ENCODE results near the gene RPS6KA5. TPM values are rescaled to one million over a fixed set of nuclear protein-coding genes. Genes with fewer than 3 reads are reported as not detected.
"Not testable (repeated sequence)": the region's sequence is repeated elsewhere in the genome, so short reads cannot be mapped to it uniquely, and the experiment has no call there.

The RPS6KA5 gene
- total RNA-seq, 3 donors from 2014 or later, result 17.3 to 19.5 (median 19.4) TPM

DNA sequence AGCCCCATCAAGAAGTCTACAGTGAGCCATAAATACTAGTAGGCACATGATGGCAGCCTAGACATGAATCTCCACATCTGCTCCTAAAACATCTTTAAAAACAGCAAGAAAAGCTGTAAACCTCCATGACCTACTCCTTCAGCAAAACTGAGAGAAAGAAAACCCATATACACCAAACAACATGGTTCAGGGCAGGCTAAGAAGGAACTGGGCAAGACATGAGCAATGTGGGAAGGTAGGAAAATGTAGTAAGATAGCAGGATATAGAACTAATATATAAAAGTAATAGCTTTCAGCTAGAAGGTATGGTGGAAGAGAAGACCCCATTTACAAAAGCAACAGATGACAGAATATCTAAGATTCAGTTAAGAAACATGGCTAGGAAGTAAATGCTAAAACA lies 88.8 kb downstream of the RPS6KA5 start:
- Mint-ChIP-seq H3K4me1 (ENCODE audit: low read depth) (peaks cover 35% of the 10 kb centered on the region), H3K4me3 (no peak overlapping the region), H3K9me3 (no peaks in the 10 kb centered on the region), H3K27me3 (ENCODE audit: low read depth) (no peaks in the 10 kb centered on the region), H3K36me3 (ENCODE audit: insufficient read depth) (peaks cover 34% of the 10 kb centered on the region)
- DNase-seq (no peak), ATAC-seq (no peak)

- Mint-ChIP-seq H3K36me3 (ENCODE audit: insufficient read depth) (peaks cover 38% of the 10 kb centered on the region), H3K4me3 (peak overlapping the region; percentile 52), H3K27me3 (ENCODE audit: low read depth) (no peaks in the 10 kb centered on the region), H3K4me1 (ENCODE audit: low read depth) (peaks cover 44% of the 10 kb centered on the region), H3K9me3 (no peaks in the 10 kb centered on the region)
- ATAC-seq (peak; percentile 91 to 92), DNase-seq (no peak)
These were observed 90.3 kb downstream of the RPS6KA5 start for GRCh38 chr14:90970167-90970600.

DNA sequence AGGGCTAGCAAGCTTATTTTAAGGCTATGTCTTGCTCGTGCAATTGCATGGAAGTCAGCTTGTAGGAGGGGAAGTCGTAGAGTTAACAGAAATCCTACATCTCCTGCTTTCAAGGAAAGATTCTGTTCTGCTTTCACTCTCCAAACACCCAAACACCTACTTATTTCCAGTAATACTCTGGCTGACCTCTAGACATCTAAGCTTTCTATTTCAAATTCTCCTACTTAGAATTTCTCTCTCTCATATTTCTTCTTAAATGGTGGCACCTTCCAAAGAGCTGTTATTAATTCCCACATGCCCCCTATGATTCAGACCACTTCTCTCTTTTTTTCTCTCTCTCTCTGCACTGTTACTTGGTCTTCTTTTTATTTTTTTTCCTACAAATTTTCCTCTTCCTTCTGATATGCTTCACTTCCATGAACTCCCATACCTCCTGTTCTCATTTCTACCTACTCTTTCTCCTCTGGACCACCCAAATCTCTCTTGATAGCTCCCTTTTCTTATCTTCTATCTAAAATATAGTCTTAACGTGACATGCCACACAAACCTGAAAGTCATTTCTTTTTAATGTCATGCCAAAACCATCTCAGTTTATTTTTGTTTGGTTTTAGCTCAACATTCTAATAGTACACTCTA lies 90.8 kb downstream of the RPS6KA5 start:
- peaks cover 44% of the 10 kb centered on the region for H3K4me1 Mint-ChIP-seq (ENCODE audit: low read depth)
- no peak for DNase-seq
- no peaks in the 10 kb centered on the region for H3K9me3 Mint-ChIP-seq
- ATAC-seq, result peak; percentile 52 to 58
- H3K36me3 Mint-ChIP-seq (ENCODE audit: insufficient read depth), result peaks cover 36% of the 10 kb centered on the region
- H3K4me3 Mint-ChIP-seq, result peak overlapping the region; percentile 52
- no peaks in the 10 kb centered on the region for H3K27me3 Mint-ChIP-seq (ENCODE audit: low read depth)

GRCh38 chr14:90968025-90968424 lies 92.4 kb downstream of the RPS6KA5 start:
- ATAC-seq (no peak), DNase-seq (no peak)
- Mint-ChIP-seq H3K27me3 (ENCODE audit: low read depth) (no peaks in the 10 kb centered on the region), H3K9me3 (no peaks in the 10 kb centered on the region), H3K4me1 (ENCODE audit: low read depth) (peaks cover 44% of the 10 kb centered on the region), H3K4me3 (no peak overlapping the region), H3K36me3 (ENCODE audit: insufficient read depth) (peaks cover 38% of the 10 kb centered on the region)

GRCh38 chr14:90966493-90966892 lies 93.9 kb downstream of the RPS6KA5 start:
- no peak overlapping the region for H3K4me3 Mint-ChIP-seq
- no peak for DNase-seq
- no peak for ATAC-seq
- peaks cover 40% of the 10 kb centered on the region for H3K4me1 Mint-ChIP-seq (ENCODE audit: low read depth)
- peaks cover 31% of the 10 kb centered on the region for H3K36me3 Mint-ChIP-seq (ENCODE audit: insufficient read depth)
- H3K27me3 Mint-ChIP-seq (ENCODE audit: low read depth), result no peaks in the 10 kb centered on the region
- H3K9me3 Mint-ChIP-seq, result no peaks in the 10 kb centered on the region

GRCh38 chr14:90965765-90966164 lies 94.7 kb downstream of the RPS6KA5 start:
- Mint-ChIP-seq H3K4me1 (ENCODE audit: low read depth) (peaks cover 36% of the 10 kb centered on the region), H3K9me3 (no peaks in the 10 kb centered on the region), H3K36me3 (ENCODE audit: insufficient read depth) (peaks cover 30% of the 10 kb centered on the region), H3K4me3 (no peak overlapping the region), H3K27me3 (ENCODE audit: low read depth) (no peaks in the 10 kb centered on the region)
- DNase-seq, result no peak
- no peak for ATAC-seq

- Mint-ChIP-seq H3K36me3 (ENCODE audit: insufficient read depth) (peaks cover 38% of the 10 kb centered on the region), H3K4me1 (ENCODE audit: low read depth) (peaks cover 25% of the 10 kb centered on the region), H3K27me3 (ENCODE audit: low read depth) (no peaks in the 10 kb centered on the region), H3K4me3 (no peak overlapping the region), H3K9me3 (no peaks in the 10 kb centered on the region)
- DNase-seq (no peak), ATAC-seq (no peak)
These were observed 97.1 kb downstream of the RPS6KA5 start for GRCh38 chr14:90963343-90963742.

- DNase-seq, result no peak
- no peak overlapping the region for H3K4me3 Mint-ChIP-seq
- ATAC-seq, result no peak
- H3K36me3 Mint-ChIP-seq (ENCODE audit: insufficient read depth), result peaks cover 36% of the 10 kb centered on the region
- H3K9me3 Mint-ChIP-seq, result no peaks in the 10 kb centered on the region
- H3K27me3 Mint-ChIP-seq (ENCODE audit: low read depth), result no peaks in the 10 kb centered on the region
- peaks cover 20% of the 10 kb centered on the region for H3K4me1 Mint-ChIP-seq (ENCODE audit: low read depth)
These were observed 97.8 kb downstream of the RPS6KA5 start for GRCh38 chr14:90962505-90963109.

DNA sequence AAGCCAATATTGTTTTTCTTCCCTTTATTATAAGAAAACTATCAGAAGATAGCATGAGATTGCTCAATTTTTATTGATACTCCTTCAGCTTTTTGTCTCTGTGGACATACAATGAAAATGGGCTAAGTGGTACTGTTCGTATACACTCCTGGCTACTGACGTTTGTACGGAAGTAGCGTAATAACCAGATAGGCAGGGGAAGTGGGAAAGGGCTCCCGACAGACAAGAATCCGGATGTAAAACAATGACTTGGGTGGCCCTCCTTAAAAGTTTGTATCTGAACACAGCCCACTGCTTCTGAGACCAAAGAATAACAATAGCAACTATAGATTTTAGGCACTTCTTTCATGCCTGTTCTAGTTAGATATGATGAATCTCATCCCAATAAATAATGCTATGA lies 99.6 kb downstream of the RPS6KA5 start:
- no peaks in the 10 kb centered on the region for H3K27me3 Mint-ChIP-seq (ENCODE audit: low read depth)
- H3K9me3 Mint-ChIP-seq, result peaks cover 5% of the 10 kb centered on the region
- DNase-seq, result no peak
- ATAC-seq, result no peak
- no peak overlapping the region for H3K4me3 Mint-ChIP-seq
- H3K36me3 Mint-ChIP-seq (ENCODE audit: insufficient read depth), result peaks cover 41% of the 10 kb centered on the region
- peaks cover 17% of the 10 kb centered on the region for H3K4me1 Mint-ChIP-seq (ENCODE audit: low read depth)

- peak; percentile 88 to 92 for ATAC-seq
- no peak for DNase-seq
- H3K36me3 Mint-ChIP-seq (ENCODE audit: insufficient read depth), result peaks cover 42% of the 10 kb centered on the region
- peaks cover 16% of the 10 kb centered on the region for H3K9me3 Mint-ChIP-seq
- H3K4me1 Mint-ChIP-seq (ENCODE audit: low read depth), result peaks cover 11% of the 10 kb centered on the region
- no peak overlapping the region for H3K4me3 Mint-ChIP-seq
- H3K27me3 Mint-ChIP-seq (ENCODE audit: low read depth), result no peaks in the 10 kb centered on the region
These were observed 101.1 kb downstream of the RPS6KA5 start for GRCh38 chr14:90959344-90959743.

DNA sequence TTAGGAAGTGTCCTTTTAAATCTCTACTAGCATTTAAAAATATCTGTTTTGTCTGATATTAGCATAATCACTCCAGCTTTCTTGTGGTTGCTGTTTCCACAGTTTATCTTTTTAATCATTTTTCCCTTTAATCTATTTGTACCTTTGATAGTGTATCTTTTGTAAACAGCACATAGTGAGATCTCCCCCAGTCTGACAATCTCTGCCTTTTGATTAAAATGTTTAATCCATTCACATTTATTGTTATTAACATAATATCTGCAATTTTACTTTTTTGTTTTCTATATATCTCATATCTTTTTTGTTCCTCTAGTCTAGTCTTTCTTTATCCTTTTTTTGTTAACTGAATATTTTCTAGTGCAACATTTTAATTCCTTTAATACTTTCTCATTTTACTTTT lies 104.2 kb downstream of the RPS6KA5 start:
- peaks cover 11% of the 10 kb centered on the region for H3K4me1 Mint-ChIP-seq (ENCODE audit: low read depth)
- no peak overlapping the region for H3K4me3 Mint-ChIP-seq
- ATAC-seq (no peak), DNase-seq (no peak)
- H3K27me3 Mint-ChIP-seq (ENCODE audit: low read depth), result no peaks in the 10 kb centered on the region
- H3K36me3 Mint-ChIP-seq (ENCODE audit: insufficient read depth), result peaks cover 46% of the 10 kb centered on the region
- peaks cover 29% of the 10 kb centered on the region for H3K9me3 Mint-ChIP-seq

DNA sequence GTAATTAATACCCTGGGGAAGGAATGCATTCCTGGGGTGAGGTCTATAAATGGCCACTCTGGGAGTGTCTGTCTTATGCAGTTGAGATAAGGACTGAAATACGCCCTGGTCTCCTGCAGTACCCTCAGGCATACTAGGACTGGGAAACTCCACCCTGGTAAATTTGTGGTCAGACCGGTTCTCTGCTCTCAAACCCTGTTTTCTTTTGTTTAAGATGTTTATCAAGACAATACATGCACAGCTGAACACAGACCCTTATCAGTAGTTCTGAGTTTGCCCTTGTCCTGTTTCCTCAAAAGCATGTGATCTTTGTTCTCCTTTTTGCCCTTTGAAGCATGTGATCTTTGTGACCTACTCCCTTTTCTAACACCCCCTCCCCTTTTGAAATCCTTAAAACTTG lies 106.8 kb downstream of the RPS6KA5 start:
- H3K4me1 Mint-ChIP-seq (ENCODE audit: low read depth); DNase-seq; H3K4me3 Mint-ChIP-seq; ATAC-seq; H3K27me3 Mint-ChIP-seq (ENCODE audit: low read depth): not testable (repeated sequence)
- Mint-ChIP-seq H3K36me3 (ENCODE audit: insufficient read depth) (peaks cover 33% of the 10 kb centered on the region), H3K9me3 (peaks cover 29% of the 10 kb centered on the region)

DNA sequence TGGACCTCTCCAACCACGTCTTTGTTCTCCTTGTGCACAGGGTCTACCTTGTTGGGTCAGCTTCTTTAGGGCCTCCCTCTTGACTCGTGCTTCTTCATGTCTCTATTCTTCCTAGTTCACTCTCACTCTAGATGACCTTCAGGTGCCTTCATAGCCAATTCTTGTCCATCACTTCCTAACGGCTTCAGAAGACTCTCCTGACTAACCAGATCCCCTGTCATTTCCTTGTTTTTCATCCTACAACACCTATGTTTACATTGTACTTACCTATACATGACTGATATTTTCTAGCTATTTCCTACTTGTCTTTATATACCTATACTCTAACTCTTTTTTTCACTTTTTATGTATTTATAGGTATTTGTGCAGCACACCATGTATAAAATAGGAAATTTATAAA lies 117.1 kb downstream of the RPS6KA5 start:
- H3K4me3 Mint-ChIP-seq, result no peak overlapping the region
- ATAC-seq, result no peak
- peaks cover 20% of the 10 kb centered on the region for H3K9me3 Mint-ChIP-seq
- no peaks in the 10 kb centered on the region for H3K4me1 Mint-ChIP-seq (ENCODE audit: low read depth)
- DNase-seq, result no peak
- H3K27me3 Mint-ChIP-seq (ENCODE audit: low read depth), result no peaks in the 10 kb centered on the region
- peaks cover 52% of the 10 kb centered on the region for H3K36me3 Mint-ChIP-seq (ENCODE audit: insufficient read depth)

DNA sequence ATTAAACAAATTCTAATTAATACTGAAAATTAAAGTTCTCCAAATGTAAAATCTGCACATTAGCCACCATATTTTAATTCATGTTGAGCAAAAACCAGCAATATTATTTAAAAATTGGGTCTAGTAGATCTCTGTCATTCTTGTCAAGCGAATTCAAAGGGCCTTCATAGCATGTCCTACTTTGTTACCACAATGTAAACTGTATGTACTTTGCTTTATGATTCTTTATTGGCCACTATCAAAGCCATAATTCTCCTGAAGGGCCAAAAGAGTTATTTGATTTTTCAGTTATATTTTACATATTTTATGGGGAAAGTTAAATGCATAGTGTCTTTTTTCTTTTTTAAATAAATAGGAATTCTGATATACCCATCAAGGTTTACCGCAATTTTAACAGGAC lies 117.9 kb downstream of the RPS6KA5 start:
- no peaks in the 10 kb centered on the region for H3K4me1 Mint-ChIP-seq (ENCODE audit: low read depth)
- ATAC-seq, result no peak
- peaks cover 61% of the 10 kb centered on the region for H3K36me3 Mint-ChIP-seq (ENCODE audit: insufficient read depth)
- H3K27me3 Mint-ChIP-seq (ENCODE audit: low read depth), result no peaks in the 10 kb centered on the region
- no peak overlapping the region for H3K4me3 Mint-ChIP-seq
- DNase-seq, result no peak
- H3K9me3 Mint-ChIP-seq, result peaks cover 20% of the 10 kb centered on the region

DNA sequence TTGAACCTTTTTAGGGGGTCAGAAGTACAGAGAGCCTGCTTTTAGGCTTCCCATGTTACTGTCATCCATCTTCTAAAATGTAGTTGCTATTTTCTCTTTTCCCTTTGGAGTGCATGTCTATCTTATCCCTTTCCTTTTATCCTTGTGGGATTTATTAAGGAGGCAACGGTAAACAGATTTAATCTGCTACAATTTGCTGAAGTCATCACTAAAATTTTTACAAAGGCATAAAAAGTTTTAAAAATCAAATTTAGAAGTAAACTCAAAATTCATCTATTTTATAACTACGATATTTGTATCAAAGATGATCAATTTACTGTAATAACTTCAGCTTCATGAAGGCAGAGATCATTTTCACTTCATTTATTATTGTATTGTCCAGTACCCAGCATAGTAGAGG lies 118.7 kb downstream of the RPS6KA5 start:
- no peak for ATAC-seq
- Mint-ChIP-seq H3K4me3 (no peak overlapping the region), H3K4me1 (ENCODE audit: low read depth) (peaks cover 2% of the 10 kb centered on the region), H3K36me3 (ENCODE audit: insufficient read depth) (peaks cover 66% of the 10 kb centered on the region), H3K9me3 (peaks cover 20% of the 10 kb centered on the region), H3K27me3 (ENCODE audit: low read depth) (no peaks in the 10 kb centered on the region)
- DNase-seq, result no peak
